GM18520 (cell line): ENCODE measurements around the gene LSM11.

Experiments
- ATAC-seq: cut with Tn5 transposase; IDR thresholded peaks from one replicate; pipeline ENCODE4 v1.9.1; 2021; ENCODE audit not compliant: unreplicated experiment

LSM11 gene

GRCh38 chr5:157732596-157733262 is 10.8 kb upstream of the LSM11 start:
- no peak for ATAC-seq

DNA sequence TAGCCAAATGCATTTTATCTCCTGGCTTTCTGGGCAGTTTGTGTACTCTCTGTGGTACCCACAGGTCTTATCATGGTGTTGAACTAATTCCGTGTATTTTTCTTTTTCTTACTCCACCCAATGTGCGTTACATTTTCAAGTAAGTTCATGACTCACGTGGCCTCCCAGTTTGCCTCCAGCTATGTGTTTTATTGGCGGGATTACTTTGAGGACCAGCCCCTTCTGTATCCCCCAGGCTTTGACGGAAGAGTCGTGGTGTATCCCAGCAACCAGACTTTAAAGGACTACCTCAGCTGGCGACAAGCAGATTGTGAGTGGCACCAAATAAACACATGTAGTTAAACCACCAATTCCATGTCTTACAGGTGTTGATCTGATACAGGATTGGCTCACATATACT is 9.1 kb upstream of the LSM11 start:
- no peak for ATAC-seq

DNA sequence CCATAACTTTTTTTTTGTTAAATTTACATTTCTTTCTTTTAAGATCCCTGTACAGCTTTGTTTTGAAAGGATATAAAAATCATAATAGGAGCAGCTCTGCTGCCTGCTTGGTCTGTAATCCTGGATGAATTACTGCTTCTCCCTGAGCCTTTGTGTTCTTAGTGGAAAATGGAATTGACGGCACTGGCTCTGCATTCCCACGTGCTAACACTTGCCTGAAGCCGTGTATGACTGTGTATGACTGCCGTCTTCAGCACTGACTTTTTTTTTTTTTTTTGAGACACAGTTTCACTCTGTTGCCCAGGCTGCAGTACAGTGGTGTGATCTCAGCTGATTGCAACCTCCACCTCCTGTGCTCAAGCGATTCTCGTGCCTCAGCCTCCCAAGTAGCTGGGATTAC is 7.5 kb upstream of the LSM11 start:
- ATAC-seq, result no peak

- no peak for ATAC-seq
Measured at GRCh38 chr5:157739388-157740228, 3.9 kb upstream of the LSM11 start.

GRCh38 chr5:157740229-157740610 is 3.3 kb upstream of the LSM11 start:
- ATAC-seq, result no peak

DNA sequence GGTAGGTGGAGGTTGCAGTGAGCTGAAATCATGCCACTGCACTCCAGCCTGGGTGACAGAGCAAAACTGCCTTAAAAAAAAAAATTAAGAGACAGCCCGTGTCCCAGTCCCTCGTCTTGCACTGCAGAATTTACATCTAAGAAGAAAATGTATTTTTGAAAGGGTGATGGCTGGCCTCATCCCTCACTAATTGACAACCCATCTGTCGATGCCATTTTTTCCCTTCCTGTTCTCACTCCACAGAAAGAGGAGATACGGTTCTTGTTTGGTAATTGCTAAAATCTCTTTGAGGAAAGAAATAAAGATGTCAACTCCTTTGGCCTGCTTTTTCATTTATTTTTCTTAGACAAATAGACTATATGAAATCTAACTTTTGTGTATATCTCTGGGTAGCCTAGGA is 2.4 kb upstream of the LSM11 start:
- no peak for ATAC-seq

DNA sequence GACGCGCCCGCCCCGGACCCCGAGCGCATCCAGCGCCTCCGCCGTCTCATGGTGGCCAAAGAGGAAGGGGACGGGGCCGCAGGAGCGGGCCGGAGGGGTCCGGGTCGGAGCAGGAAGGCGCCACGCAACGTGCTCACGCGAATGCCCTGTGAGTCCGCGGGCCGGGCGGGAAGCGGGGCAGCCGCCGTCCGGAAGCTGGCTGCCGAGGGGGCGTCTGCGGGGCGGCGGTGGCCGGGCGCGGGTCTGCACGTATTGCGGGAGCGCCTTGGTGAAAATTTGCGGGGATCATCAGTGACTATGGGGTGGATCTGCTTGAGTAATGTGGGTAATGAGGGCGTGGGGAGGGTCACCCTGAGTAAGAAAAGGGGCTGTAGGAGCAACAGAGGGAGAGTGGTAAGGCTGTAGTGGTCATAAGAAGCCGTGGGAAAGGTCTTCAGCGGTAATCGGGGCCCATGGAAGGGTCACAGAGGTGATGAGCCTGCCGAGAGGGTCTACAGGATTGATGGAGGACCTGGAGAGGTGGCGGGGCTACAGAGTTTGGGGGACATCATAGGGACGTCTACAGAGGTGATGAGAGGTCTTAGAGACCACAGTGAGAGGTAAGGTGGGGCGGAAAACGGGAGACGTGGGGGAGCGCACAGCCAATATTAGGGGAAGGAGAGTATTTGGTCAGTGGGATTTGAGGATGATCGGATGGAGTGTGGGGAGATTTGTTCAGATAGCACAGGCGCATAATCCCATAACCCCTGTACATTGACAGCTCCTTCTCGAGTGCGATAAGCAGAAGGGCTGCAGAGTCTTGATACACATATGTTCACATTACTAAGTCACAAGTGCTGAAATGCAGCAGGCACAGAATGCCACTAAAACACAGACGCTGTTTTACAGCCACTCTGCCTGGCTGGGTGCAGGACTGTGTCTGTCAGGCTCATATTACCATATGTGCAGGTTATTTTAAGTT is 819 bp downstream of the LSM11 start:
- ATAC-seq, result peak; percentile 6

GRCh38 chr5:157745041-157745456 is 1.5 kb downstream of the LSM11 start:
- no peak for ATAC-seq

DNA sequence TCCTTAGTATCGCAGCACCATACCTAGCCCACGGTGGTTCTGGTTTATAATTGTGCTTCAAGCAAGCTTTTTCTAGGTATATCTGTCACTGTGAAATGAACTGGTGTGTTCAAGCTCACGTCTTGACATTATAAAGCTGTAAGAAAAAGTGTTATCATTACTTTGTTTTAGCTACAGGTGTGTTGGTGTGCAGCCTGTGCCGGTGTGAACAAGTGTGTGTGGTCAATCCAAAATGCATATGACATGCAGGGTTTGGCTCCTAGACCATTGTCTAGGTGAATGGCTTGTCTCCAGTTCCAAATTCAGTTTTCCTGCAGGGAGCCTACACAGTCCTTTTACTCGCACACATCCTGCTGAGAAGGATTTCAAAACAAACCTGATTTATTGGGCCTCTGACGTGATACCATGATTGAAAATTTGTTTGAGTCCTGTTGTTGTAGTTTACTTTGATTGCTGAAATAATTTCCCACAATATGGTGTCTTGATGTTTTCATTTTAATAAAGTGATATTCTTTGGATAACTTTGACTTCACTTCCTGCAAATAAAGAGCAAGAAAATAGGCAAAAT is 3.7 kb downstream of the LSM11 start:
- ATAC-seq, result no peak

- no peak for ATAC-seq
Measured at GRCh38 chr5:157747766-157748700, 4.5 kb downstream of the LSM11 start.

DNA sequence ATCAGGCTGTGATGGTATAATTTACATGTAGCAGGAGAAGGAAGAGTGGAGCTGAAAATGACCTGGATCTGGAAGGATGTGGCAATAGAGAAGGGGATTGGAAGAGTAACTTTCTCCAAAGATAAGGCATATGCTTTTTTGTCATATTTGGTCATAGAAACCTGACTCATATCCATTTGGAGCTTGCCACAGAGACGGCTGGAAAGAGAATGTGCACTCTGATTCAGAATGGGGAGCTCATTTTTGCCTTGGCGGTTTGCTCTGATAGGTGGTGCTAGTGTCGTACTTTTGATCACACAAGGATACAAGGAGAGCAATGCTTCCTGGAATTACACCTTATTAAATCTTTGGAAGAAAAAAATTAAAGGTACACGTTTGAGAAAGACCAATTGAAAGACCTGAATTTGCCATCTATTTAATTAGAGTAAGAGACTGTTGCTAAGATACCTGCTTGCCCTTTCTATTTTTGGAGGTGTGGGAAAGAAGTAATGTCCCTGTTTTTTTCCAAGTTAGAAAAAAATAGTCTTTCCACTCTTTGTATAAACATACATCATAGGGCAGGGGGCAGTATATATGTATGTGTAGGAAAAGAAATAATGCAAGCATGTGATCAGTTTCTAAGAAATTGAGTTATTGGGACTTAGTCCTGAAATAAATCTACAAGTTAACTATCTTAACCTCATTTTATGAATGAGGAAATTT is 5.4 kb downstream of the LSM11 start:
- no peak for ATAC-seq

DNA sequence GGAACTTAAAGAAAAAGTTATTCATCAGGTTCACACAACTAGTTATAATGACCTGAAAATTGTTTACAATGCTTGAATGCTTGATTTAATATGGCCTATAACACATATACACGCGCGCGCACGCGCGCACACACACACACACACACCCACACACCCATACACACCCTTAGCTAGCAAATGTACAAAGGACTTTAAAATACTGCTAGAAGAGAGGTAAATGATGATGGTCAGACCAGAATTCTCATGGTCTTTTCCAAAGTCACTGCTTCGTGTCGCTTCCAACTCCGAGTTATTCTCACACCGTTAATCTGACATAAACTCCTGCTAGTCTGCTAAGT is 5.9 kb downstream of the LSM11 start:
- no peak for ATAC-seq

DNA sequence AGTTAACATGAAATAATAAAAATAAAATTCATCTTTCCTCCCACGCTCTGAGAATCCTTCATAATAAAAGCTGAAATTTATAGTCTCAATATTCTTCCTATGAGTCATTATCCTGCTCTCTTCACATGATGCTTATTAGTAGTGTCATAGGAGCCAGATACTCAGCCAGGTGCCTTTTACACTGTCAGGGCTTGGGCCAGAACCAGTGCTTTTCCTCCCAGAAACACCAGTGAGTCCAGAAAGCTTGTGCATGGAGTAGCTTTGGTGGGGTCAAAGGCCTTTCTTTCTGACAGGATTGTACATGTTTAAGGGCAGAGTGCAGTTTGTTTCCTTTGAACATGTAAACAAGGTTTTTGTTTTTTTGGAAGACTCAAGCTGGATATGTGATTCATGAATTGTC is 6.8 kb downstream of the LSM11 start:
- no peak for ATAC-seq

- ATAC-seq, result no peak
Measured at GRCh38 chr5:157756122-157756521, 12.6 kb downstream of the LSM11 start.

GRCh38 chr5:157758706-157759105 is 15.2 kb downstream of the LSM11 start:
- no peak for ATAC-seq

GRCh38 chr5:157761690-157762621 is 18.4 kb downstream of the LSM11 start:
- ATAC-seq, result peak; percentile 62

GRCh38 chr5:157764531-157764930 is 21.0 kb downstream of the LSM11 start:
- no peak for ATAC-seq

GRCh38 chr5:157766442-157766841 is 22.9 kb downstream of the LSM11 start:
- no peak for ATAC-seq
